ENCODE data around the gene GOLGA6L10. TPM values are rescaled to one million over a fixed set of nuclear protein-coding genes. Genes with fewer than 3 reads are reported as not detected.

Gene GOLGA6L10
- total RNA-seq: 2.4 TPM in 1 of 2 replicates, not detected in the other

GRCh38 chr15:82349375-82349774 is at the start of gene GOLGA6L10:
GOLGA6L10 (minus strand) TSS chr15:82349475; CDS start chr15:82349375, 100 bp downstream.

Other genes starting within 250 kb of the GOLGA6L10 start
- 14.9 and 17.6 TPM in 2 replicates for gene EFL1, start 86.7 kb downstream of the GOLGA6L10 start, total RNA-seq
- gene SAXO2, start 86.7 kb downstream of the GOLGA6L10 start, total RNA-seq: 0.39 and 6.6 TPM in 2 replicates
- 0.76 and 1.2 TPM in 2 replicates for gene GOLGA6L9, start 80.3 kb upstream of the GOLGA6L10 start, total RNA-seq
- gene RPS17, start 191.0 kb upstream of the GOLGA6L10 start, total RNA-seq: 1,201 and 1,579 TPM in 2 replicates